ENCODE data around the gene GLRX5. TPM values are rescaled to one million over a fixed set of nuclear protein-coding genes. Genes with fewer than 3 reads are reported as not detected.

The GLRX5 gene
- total RNA-seq, 1 experiment from 2014 or later, result 62.2 TPM

DNA sequence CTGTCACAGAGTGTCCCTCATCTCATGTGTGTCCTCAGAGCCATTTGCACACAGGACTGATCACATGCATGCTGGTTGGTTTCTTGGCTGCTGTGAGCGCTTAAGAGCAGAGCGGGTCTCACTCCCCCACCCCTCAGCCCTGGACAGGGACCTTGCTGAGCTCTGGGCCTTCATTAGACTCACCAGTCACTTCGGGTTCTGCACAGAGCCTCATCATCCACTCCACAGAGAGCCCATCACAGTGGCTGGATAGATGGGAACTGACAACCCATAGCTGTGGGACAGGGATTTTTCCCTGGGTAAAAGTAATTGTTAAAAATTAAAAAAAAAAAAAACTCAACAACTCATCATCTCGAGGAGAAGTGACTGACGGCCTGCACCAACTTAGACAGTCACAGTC, 8.2 kb downstream of the GLRX5 start:
- H3K4me1 Mint-ChIP-seq, result peaks cover 16 to 18% of the 10 kb centered on the region in 2 experiments

More for the DNA sequence above, 8.2 kb downstream of the GLRX5 start:
- Histone ChIP-seq H3K14ac (ENCODE audit: insufficient read depth, low read length) (no peak overlapping the region), H3K27ac (ENCODE audit: insufficient read length, low read depth, low read length) (no peak overlapping the region), H4K20me1 (ENCODE audit: control insufficient read depth, insufficient read depth, insufficient read length) (peaks cover 2% of the 10 kb centered on the region), H2AK5ac (ENCODE audit: insufficient read length, low read length) (no peak overlapping the region), H2BK12ac (ENCODE audit: insufficient read length, low read depth, low read length) (no peak overlapping the region), H3K4me1 (ENCODE audit: insufficient read depth, low read length) (no peaks in the 10 kb centered on the region), H3K23ac (ENCODE audit: insufficient read length, low read depth, low read length) (no peak overlapping the region), H3T11ph (ENCODE audit: low read length) (no peak overlapping the region), H2BK120ac (ENCODE audit: low read depth, low read length, poor library complexity, severe bottlenecking) (no peak overlapping the region), H3K4me2 (ENCODE audit: insufficient read depth, insufficient read length, low read length) (no peak overlapping the region), H3K79me1 (ENCODE audit: insufficient read depth, low read depth, low read length, poor library complexity, severe bottlenecking) (peaks cover 4% of the 10 kb centered on the region), H3K4ac (ENCODE audit: low read depth, low read length) (no peak overlapping the region), H2BK15ac (ENCODE audit: low read depth, low read length) (no peak overlapping the region), H3K27me3 (ENCODE audit: insufficient read depth, low read length) (no peaks in the 10 kb centered on the region; the same call in 1 of the 2 replicates), H4K91ac (ENCODE audit: insufficient read length, low read depth, low read length) (no peak overlapping the region), H3K9ac (ENCODE audit: extremely low read depth, insufficient read length, low read length) (no peak overlapping the region), H3K56ac (ENCODE audit: insufficient read length, low read depth, low read length) (no peak overlapping the region), H3K23me2 (ENCODE audit: insufficient read length, low read depth, low read length, poor library complexity, severe bottlenecking) (no peaks in the 10 kb centered on the region), H2BK20ac (ENCODE audit: low read depth, low read length, poor library complexity, severe bottlenecking) (no peak overlapping the region), H4K8ac (replicated peaks; ENCODE audit: insufficient read length, low read depth, low read length) (no peak overlapping the region), H3K9me3 (ENCODE audit: control insufficient read depth, low read depth, low read length) (no peaks in the 10 kb centered on the region), H4K5ac (ENCODE audit: insufficient read length, low read depth, low read length) (no peak overlapping the region), H3K79me2 (ENCODE audit: insufficient read depth, low read length) (peaks cover 18% of the 10 kb centered on the region; the same call in 1 of the 2 replicates), H2AFZ (ENCODE audit: low read length) (no peak overlapping the region), H3K18ac (ENCODE audit: insufficient read length, low read depth, low read length) (no peak overlapping the region), H2BK5ac (ENCODE audit: insufficient read length, low read length) (no peak overlapping the region)
- Mint-ChIP-seq H3K9me3 (no peaks in the 10 kb centered on the region), H3K36me3 (ENCODE audit: insufficient read depth in 1 of 3, low read depth in 3 of 3) (peaks cover 5 to 14% (median 11%) of the 10 kb centered on the region in 3 experiments; a peak in 5 of 7 replicates), H3K27ac (no peak overlapping the region), H3K27me3 (ENCODE audit: low read depth) (no peaks in the 10 kb centered on the region), H3K4me3 (no peak overlapping the region)
- no CpG with 5 or more reads among the region's 5 CpGs for WGBS (ENCODE audit: extremely low coverage, insufficient read length, low lambda C conversion rate)
- no peak for DNase-seq
- TF ChIP-seq, protein P1, sequence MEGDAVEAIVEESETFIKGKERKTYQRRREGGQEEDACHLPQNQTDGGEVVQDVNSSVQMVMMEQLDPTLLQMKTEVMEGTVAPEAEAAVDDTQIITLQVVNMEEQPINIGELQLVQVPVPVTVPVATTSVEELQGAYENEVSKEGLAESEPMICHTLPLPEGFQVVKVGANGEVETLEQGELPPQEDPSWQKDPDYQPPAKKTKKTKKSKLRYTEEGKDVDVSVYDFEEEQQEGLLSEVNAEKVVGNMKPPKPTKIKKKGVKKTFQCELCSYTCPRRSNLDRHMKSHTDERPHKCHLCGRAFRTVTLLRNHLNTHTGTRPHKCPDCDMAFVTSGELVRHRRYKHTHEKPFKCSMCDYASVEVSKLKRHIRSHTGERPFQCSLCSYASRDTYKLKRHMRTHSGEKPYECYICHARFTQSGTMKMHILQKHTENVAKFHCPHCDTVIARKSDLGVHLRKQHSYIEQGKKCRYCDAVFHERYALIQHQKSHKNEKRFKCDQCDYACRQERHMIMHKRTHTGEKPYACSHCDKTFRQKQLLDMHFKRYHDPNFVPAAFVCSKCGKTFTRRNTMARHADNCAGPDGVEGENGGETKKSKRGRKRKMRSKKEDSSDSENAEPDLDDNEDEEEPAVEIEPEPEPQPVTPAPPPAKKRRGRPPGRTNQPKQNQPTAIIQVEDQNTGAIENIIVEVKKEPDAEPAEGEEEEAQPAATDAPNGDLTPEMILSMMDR (conservative IDR thresholded peaks at IDR 0.05), result no peak
